Cardiac muscle cell (in vitro differentiated cells and primary cell): ENCODE results near the gene RIPK4. TPM values are rescaled to one million over a fixed set of nuclear protein-coding genes. Genes with fewer than 3 reads are reported as not detected.

Source experiments
- DNase-seq, 2 donors: peaks; one replicate each; pipeline versions ENCODE4 v3.0.0 to v3.0.0-alpha.2; 2010 to 2017; ENCODE audit warnings: low read depth in 1 of 2, low spot score in 1 of 2
- H3K27ac ChIP-seq: fragments of 200-600 bp; sonication (generic); 2 replicates; pipeline ENCODE4 v1.5.1; 2016
- H3K27me3 ChIP-seq: fragments of 200-600 bp; sonication (generic); 2 replicates; pipeline ENCODE4 v1.6.0; 2016; ENCODE audit warnings: control low read depth
- H3K36me3 ChIP-seq: fragments of 200-600 bp; sonication (generic); 2 replicates; pipeline ENCODE4 v1.5.1; 2016; ENCODE audit warnings: control low read depth
- H3K4me1 ChIP-seq: fragments of 200-600 bp; sonication (generic); 2 replicates; pipeline ENCODE4 v1.8.1; 2017; ENCODE audit warnings: low read depth, mild to moderate bottlenecking, mixed run types
- H3K4me3 ChIP-seq: fragments of 200-600 bp; sonication (generic); 2 replicates; pipeline ENCODE4 v1.5.1; 2016; ENCODE audit warnings: mild to moderate bottlenecking
- H3K9me3 ChIP-seq: fragments of 200-600 bp; sonication (generic); 2 replicates; pipeline ENCODE4 v1.5.1; 2017; ENCODE audit warnings: low read depth, mild to moderate bottlenecking, control low read depth
- CTCF ChIP-seq: IDR thresholded peaks from 2 replicates; pipeline ENCODE4 v1.5.1; 2012; ENCODE audit warnings: low read depth, mild to moderate bottlenecking, low read length
- polyA plus RNA-seq: library from polyadenylated mRNA; unstranded; fragments of >200 nt; fragmentation: Nextera tagmentation; extraction: Ambion mirVana; gene quantifications from 2 replicates; pipeline ENCODE4 v1.2.1, GENCODE V29; 2016
- total RNA-seq: library from RNA; depleted of rRNA; stranded (reverse); fragments of >200 nt; gene quantifications from 2 replicates; pipeline ENCODE4 v1.2.3, GENCODE V29; 2016

Gene RIPK4
- total and polyA plus RNA-seq, 2 experiments from 2014 or later: 0.71 to 2.7 TPM

DNA sequence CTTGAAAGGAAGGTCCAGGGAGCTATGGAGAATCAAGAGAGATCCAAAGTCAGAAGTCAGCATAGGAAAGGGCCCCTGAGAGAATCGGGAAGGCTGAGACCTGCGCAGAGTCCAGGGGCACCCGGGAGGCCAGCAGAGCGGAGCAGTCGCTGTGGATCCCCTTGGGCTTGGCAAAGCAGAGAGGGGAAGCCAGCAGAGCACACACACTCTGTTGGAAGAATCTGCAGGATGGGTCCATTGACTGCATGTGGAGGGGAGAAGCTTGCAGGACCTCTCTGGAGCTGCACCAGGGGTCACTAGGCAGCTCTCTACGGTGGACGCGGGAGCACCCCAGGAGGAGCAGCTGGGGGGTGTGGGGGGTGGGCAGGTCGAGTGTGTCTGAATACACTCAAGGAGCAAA lies 6.4 kb downstream of the RIPK4 start:
- peaks cover 55% of the 10 kb centered on the region for H3K27me3 ChIP-seq
- H3K4me1 ChIP-seq: peaks cover 12% of the 10 kb centered on the region
- DNase-seq: no peak
- no peaks in the 10 kb centered on the region for H3K9me3 ChIP-seq
- no peak for TF ChIP-seq CTCF
- H3K4me3 ChIP-seq: no peak overlapping the region
- no peaks in the 10 kb centered on the region for H3K36me3 ChIP-seq
- no peak overlapping the region for H3K27ac ChIP-seq

DNA sequence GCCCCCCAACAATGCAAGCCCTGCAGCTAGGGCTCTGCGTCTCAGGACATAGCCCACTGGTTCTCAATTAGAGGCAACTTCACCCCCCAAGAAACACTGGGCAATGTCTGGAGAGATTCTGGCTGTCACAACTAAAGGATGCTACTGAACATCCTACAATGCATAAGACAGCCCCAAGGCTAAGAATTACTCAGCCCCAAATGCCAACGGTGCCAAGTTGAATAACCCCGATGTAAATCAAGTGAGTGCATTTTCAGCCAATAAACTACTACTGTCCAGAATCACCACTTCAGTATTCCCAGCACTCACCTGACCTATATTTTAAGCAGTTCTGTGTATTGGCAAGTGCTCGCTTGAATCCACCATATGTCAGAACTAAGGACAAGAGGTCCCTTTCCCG lies 6.9 kb downstream of the RIPK4 start:
- H3K9me3 ChIP-seq: no peaks in the 10 kb centered on the region
- H3K4me3 ChIP-seq: no peak overlapping the region
- H3K4me1 ChIP-seq: peaks cover 12% of the 10 kb centered on the region
- no peaks in the 10 kb centered on the region for H3K36me3 ChIP-seq
- H3K27ac ChIP-seq: no peak overlapping the region
- no peak for DNase-seq
- peaks cover 50% of the 10 kb centered on the region for H3K27me3 ChIP-seq
- TF ChIP-seq CTCF: no peak

DNA sequence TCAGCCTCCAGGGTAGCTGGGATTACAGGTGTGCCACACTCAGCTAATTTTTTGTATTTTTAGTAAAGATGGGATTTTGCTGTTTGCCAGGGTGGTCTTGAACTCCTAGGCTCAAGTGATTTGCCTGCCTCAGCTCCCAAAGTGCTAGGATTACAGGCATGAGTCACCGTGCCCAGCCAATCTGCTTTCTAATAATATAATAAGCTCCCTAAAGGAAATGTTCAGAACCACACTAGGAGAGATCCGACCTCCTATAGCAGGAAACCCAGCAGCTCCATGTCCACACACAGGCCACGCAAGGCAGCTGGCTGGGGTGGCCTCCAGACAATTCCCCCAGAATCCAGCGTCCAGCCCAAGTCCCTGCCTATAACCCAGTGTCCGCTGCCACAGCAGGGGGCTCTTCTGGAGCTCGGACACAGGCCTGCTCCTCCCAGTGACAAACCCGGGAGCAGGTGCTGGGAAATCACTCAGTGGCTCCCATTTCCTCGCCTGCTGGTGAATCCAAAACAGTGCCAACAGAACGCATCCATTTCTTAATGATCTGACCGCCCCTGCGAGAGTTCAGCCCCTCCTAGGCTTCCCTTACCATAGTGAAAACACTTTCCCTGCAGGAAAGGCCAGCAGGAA lies 7.5 kb downstream of the RIPK4 start:
- Histone ChIP-seq H3K4me3 (no peak overlapping the region), H3K36me3 (no peaks in the 10 kb centered on the region), H3K9me3 (no peaks in the 10 kb centered on the region), H3K4me1 (peaks cover 15% of the 10 kb centered on the region), H3K27me3 (peaks cover 44% of the 10 kb centered on the region), H3K27ac (no peak overlapping the region)
- DNase-seq: no peak
- TF ChIP-seq CTCF: no peak

- Histone ChIP-seq H3K27me3 (peaks cover 36% of the 10 kb centered on the region), H3K9me3 (no peaks in the 10 kb centered on the region), H3K4me1 (peaks cover 14% of the 10 kb centered on the region), H3K27ac (no peak overlapping the region), H3K4me3 (no peak overlapping the region), H3K36me3 (no peaks in the 10 kb centered on the region)
- no peak for DNase-seq
- no peak for TF ChIP-seq CTCF
Measured at GRCh38 chr21:41758550-41758949, 8.3 kb downstream of the RIPK4 start.

DNA sequence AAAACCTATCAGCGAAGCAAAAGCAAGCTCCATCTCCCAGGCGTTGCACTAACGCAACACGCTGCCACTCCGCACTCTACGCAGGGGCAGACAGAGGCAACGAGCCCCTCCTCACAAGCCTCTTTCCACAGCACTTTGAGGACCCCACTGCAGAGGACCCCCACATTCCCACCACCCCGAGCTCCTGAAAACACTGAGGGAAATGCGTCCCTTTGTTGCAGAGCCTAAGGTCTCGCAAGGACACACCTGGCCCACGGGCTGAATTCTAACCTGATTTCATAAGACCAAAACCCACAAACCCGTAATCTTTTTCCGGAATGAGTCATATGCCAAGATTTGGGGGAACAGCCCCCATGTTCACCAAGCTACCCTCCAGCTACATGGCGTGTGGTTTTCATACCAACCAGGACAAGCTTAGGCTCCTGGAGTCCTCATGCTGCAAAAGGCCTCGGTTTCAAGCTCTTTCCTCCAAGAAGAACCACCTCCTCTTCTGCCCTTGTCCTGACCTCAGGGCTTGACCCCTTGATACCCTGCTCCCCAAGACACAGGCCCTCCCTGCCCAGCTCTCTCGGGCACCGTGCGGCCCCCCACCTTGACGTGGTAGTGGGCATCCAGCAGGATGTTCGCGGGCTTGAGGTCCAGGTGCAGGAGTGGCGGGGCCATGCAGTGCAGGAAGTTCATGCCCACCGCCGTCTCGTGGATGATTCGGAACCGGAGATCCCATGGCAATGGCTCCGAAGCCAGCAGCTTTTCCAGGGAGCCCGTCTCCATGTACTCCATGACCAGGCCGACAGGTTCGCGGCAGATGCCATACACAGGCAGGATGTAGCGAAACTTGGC lies 10.7 kb downstream of the RIPK4 start:
- Histone ChIP-seq H3K9me3 (no peaks in the 10 kb centered on the region), H3K36me3 (no peaks in the 10 kb centered on the region), H3K27me3 (peaks cover 12% of the 10 kb centered on the region), H3K27ac (no peak overlapping the region), H3K4me1 (peaks cover 12% of the 10 kb centered on the region), H3K4me3 (no peak overlapping the region)
- DNase-seq: no peak
- TF ChIP-seq CTCF: no peak
